GM12891 (cell line): ENCODE measurements around the gene CCDC197.

ENCODE experiments used
- DNase-seq: peaks from one replicate; pipeline ENCODE4 v3.0.0; 2011; ENCODE audit warnings: low spot score; ENCODE audit not compliant: insufficient read length
- FAIRE-seq: peaks from 2 replicates; lab custom pipeline; 2011; peaks lifted over from hg19 to GRCh38; lab: Jason Lieb, UNC
- PAX5 ChIP-seq: IDR thresholded peaks from 2 replicates; pipeline ENCODE4 v1.6.1; 2011; ENCODE audit warnings: low read length, moderate library complexity, mild to moderate bottlenecking; ENCODE audit not compliant: insufficient read depth, severe bottlenecking
- POLR2A ChIP-seq: IDR thresholded peaks from 2 replicates; pipeline ENCODE4 v1.6.1; 2011; ENCODE audit warnings: low read depth, low read length, control low read depth
- POLR2AphosphoS5 ChIP-seq: IDR thresholded peaks from 2 replicates; pipeline ENCODE4 v1.6.1; 2011; ENCODE audit warnings: low read depth, low read length, control low read depth
- POU2F2 ChIP-seq: IDR thresholded peaks from 2 replicates; pipeline ENCODE4 v1.6.1; 2011; ENCODE audit warnings: low read depth, mild to moderate bottlenecking, control low read depth, low read length, moderate library complexity
- SPI1 ChIP-seq: IDR thresholded peaks from 2 replicates; pipeline ENCODE4 v1.6.1; 2011; ENCODE audit warnings: low read depth, low read length, control low read depth
- TAF1 ChIP-seq: IDR thresholded peaks from 2 replicates; pipeline ENCODE4 v1.6.1; 2011; ENCODE audit warnings: low read depth, low read length, control low read depth

CCDC197 gene

DNA sequence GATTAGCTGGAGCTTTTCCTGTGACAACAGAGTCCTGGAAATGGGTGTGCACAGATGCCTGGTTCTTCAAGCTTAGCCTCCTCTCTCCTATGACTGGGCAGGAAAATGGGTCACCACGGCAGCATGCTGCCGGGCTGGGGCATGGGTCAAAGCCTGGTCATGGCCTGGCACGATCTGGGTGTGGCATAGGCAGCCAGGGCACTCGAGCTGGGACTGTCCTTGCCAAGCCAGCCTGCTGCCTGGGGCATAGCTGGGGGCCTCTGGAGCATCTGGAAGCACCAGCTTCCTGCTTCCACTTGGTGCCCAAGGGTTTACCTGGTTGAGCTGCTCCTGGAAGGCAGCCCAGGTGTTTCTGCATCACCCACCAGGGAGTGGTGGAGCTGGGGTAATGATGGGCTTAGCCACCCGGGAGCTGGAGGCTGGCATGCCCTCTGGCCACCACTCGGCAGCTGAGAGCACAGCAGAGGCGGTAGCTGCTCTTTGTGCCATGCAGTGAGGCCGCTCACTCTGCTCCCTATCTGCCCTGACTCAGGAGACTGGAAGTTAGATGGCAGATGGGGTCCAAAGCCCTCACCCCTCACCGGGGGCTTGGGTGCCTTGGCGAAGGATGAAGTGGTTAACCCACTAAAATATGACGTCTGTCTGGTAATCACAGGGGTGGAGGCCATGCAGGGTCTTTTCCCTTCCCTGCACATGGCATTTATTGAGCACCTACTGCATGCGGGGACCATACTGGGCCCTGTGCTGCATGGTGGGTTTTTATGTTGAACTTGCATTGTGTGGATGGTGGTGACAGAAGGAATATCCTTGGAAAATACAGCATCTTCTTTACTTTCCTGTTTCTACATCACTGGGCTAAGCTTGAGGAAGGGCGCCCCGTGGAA is 30.7 kb downstream of the CCDC197 start:
- DNase-seq (no peak), FAIRE-seq (no peak)
- TF ChIP-seq PAX5: no peak
- no peak for TF ChIP-seq TAF1
- no peak for TF ChIP-seq POU2F2
- no peak for TF ChIP-seq POLR2AphosphoS5
- no peak for TF ChIP-seq POLR2A
- TF ChIP-seq SPI1: no peak

DNA sequence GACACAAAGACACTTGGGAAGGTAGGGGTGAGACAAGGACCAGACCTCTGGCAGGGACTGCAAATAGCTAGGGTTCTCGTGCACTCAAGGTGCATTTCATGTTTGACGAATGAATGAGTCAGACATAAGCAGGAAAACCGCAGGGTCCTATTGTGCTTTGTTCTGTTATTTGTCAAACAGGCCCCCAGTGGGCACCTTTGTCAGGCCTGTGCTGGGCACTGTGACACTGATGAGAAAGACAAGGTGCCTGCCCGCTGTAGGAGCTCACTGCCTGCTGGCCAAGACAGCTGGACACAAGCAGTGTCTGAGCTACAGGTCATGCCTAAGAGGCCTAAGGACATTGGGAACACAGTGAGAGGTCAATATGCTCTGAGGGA is 31.3 kb downstream of the CCDC197 start:
- FAIRE-seq: no peak
- DNase-seq: no peak
- TF ChIP-seq POLR2A (no peak), TAF1 (no peak), PAX5 (no peak)

DNA sequence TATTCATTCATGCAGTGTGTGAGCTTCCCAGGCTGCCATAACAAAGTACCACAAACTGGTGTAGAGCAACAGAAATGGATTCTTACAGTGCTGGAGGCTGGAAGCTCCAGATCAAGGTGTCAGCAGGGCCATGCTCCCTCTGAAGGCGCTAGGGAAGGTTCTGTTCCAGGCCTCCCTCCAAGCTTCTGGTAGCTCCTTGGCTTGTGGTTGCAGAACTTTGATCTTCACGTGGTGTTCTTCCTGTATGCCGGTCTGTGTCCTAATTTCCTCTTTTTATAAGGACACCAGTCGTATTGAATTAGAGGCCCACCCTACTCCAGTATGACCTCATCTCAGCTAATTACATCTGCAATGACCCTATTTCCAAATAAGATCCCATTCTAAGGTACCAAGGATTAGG is 32.2 kb downstream of the CCDC197 start:
- TF ChIP-seq POU2F2 (no peak), TAF1 (no peak), SPI1 (no peak), POLR2AphosphoS5 (no peak), PAX5 (no peak), POLR2A (no peak)
- DNase-seq (no peak), FAIRE-seq (no peak)

DNA sequence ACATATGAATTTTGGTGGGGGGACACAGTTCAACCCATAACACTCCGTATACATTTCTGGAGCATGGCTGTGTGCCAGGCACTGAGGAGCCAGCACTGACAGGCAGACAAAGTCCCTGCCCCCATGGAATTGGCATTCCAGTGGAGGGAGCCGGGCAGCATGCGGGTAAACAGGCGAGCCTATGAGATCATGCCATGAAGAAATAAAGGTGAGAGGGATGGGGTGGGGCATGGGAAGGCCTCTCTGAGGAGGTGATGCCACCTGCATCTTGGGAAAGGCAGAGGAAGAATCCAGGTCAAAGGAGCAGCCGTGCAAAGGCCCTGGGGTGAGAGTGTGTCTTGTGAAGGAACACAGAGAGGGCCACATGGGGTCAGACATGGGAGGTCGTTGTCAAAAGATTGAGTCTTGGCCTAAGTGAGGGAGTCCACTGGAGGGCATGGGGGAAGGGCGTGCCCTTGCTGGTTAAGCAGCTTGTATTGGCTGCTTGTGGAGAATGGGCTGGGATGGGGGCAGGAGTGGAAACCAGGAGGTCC is 32.6 kb downstream of the CCDC197 start:
- no peak for DNase-seq
- TF ChIP-seq POU2F2 (no peak), SPI1 (no peak), POLR2A (no peak), PAX5 (no peak), POLR2AphosphoS5 (no peak), TAF1 (no peak)
- no peak for FAIRE-seq

DNA sequence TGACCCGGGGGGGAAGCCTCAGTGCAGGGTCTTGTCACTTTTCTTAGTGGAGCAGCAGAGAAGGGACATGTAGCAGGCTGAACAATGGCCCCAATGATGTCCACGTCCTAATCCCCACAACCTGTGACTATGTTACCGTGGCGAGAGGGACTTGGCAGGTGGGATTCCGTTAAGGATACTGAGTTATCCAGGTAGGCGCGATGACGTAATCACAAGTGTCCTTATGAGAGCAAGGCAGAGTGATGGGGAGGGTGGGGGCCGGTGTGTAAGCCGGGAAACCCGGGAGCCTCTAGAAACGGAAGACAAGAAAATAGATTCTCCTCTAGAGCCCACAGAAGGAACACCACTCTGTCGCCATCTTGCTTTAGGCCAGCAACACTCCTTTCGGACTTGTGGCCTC is 33.5 kb downstream of the CCDC197 start:
- DNase-seq: no peak
- FAIRE-seq: no peak
- no peak for TF ChIP-seq PAX5
- no peak for TF ChIP-seq TAF1
- TF ChIP-seq POLR2A: no peak
- TF ChIP-seq POU2F2: no peak
- no peak for TF ChIP-seq POLR2AphosphoS5

DNA sequence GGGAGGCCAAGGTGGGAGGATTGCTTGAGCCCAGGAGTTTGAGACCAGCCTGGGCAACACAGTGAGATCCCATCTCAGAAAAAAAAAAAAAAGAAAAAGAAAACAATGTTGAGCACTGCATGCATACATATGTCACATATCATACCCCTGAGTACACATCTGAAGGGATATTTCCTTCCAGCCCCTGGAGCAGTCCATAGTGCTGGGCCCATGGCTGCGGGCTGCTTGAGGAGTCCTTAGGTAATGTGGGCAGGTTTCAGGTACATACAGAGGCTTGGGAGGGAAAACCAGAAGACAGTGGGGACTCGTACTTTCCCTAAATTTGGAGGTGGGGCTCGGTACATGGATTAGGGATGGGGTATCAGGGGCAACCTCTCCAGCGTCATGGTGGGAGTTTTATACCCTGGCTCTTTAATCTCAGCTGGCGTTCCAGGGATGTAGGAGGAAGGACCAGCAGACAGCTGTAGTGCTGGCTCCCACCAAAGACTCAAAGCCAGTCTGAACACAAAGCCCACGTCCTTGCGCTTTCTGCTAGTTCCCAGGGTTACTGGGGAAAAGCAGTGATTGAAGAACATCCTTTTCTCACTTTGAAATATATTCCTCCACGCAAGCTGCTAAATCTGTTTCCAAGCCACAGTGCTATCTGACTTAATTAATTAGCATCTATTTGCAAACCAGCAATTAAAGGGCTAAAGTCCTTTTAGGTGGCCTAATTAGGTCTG is 34.2 kb downstream of the CCDC197 start:
- no peak for FAIRE-seq
- no peak for DNase-seq
- TF ChIP-seq TAF1: no peak
- no peak for TF ChIP-seq PAX5

DNA sequence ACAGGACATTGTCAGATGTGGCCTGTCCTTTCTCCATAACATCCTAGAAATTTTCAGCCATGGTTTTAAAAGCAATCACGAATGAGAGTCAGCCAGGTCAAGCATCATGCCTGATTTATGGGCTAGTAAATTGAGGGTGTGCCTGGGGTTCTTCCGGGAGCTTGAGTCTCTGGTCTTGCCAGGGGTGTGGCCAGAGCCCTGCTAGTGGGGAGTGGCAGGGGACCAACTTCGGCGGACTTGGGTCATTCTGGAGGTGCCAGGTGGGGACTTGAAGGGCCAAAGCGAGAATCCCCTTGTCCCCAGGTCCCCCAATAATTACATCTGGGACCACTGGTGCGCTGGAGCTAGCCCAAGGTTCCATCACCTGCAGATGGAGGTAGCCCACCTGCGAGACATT is 34.8 kb downstream of the CCDC197 start:
- DNase-seq: no peak
- no peak for TF ChIP-seq POU2F2
- no peak for TF ChIP-seq SPI1
- TF ChIP-seq POLR2A: no peak
- TF ChIP-seq POLR2AphosphoS5: no peak
- TF ChIP-seq TAF1: no peak
- TF ChIP-seq PAX5: no peak
- no peak for FAIRE-seq

DNA sequence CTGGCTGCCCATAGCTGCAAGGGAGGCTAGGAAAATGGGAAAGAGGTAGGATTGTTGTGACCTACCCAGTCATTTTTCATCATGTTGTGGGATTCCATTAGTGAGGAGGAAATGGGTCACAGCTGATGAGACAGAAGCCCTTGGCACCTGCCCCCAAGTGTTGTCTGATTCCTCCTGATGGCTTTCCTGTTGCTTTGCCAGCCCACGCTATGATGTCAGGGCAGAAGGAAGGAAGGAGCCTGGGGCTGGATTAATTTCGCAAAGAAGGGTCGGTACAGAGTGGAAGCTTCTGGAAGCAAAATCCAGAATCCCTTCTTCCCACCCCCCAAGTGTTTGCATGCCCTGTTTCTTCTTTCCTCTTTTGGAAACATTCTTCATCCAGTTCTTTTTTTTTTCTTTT is 37.8 kb downstream of the CCDC197 start:
- no peak for DNase-seq
- no peak for FAIRE-seq
- TF ChIP-seq TAF1 (no peak), POLR2AphosphoS5 (no peak), POLR2A (no peak), PAX5 (no peak), POU2F2 (no peak), SPI1 (no peak)

DNA sequence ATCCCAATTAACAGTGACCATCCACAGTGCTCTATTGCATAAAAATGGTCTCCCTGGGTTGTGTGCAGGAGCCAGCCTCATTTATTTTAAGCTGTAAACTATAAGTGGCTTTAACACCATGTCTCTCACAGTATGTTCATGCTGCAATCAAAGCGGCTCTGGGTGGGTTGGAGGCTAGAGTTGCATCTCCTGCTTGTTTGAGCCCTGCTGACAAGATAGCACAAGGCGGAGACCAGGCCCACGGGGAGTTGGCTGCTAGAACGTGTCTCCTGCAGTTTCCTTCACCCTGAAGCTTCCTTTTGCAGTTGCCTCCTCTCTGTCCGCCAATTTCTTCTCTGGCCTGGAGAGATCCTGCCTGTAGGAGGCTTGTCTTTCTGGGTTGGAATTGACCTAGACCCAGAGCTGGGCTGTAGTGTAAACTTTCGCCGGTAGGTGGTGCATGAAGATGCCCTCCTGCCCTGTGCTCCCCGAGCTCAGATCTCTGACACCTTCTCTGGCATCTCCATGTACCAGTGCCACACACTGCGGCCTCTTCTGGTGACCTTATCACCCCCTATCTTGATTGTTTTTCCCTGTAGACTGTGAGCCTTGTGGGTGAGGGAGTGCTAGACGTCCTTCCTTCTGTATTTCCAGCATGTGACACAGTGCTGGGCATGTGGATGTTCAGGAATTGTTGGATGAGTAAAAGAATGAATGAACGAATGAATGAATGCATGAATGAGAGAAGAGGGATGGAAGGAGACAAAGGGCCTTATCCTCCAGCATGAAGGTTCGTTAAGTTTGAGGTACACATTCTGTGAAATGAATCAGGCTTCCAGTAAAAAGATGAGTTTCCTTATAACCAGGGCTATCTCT is 39.4 kb downstream of the CCDC197 start:
- DNase-seq (peak; percentile 78), FAIRE-seq (peak; percentile 83)
- no peak for TF ChIP-seq TAF1
